Measurements from ENCODE around the gene PPID. TPM values are rescaled to one million over a fixed set of nuclear protein-coding genes. Genes with fewer than 3 reads are reported as not detected.
"Not testable (repeated sequence)": the region's sequence is repeated elsewhere in the genome, so short reads cannot be mapped to it uniquely, and the experiment has no call there.

Gene PPID
- total RNA-seq, 1 experiment from 2014 or later = 38.8 TPM

GRCh38 chr4:158667651-158668198 is 55.5 kb downstream of the PPID start:
- DNase-seq (ENCODE audit: low read depth) = peak; percentile 23

GRCh38 chr4:158666892-158667291 is 56.3 kb downstream of the PPID start:
- DNase-seq (ENCODE audit: low read depth) = no peak

- DNase-seq (ENCODE audit: low read depth) = no peak
These were observed 58.4 kb downstream of the PPID start for GRCh38 chr4:158664806-158665205.

GRCh38 chr4:158663707-158664625 is 59.2 kb downstream of the PPID start:
- DNase-seq (ENCODE audit: low read depth) = not testable (repeated sequence)

GRCh38 chr4:158663255-158663654 is 59.9 kb downstream of the PPID start:
- DNase-seq (ENCODE audit: low read depth) = not testable (repeated sequence)

Other genes with a start within 250 kb of the PPID start
- gene RXFP1, start 201.5 kb downstream of the PPID start, total RNA-seq (2014; rRNA removed; shearing (Covaris generic)) = not detected in 2 replicates
- 26.6 and 30.9 TPM in 2 replicates for gene C4orf46, start 51.5 kb downstream of the PPID start, total RNA-seq (2014; rRNA removed; shearing (Covaris generic))
- gene ETFDH, start 51.1 kb downstream of the PPID start, total RNA-seq (2014; rRNA removed; shearing (Covaris generic)) = 12.5 and 17.2 TPM in 2 replicates
- 6.2 and 10.0 TPM in 2 replicates for gene FNIP2, start 45.6 kb upstream of the PPID start, total RNA-seq (2014; rRNA removed; shearing (Covaris generic))

Data from RPMI7951 (cell line).